GM19467 (cell line): ENCODE data around the gene BTRC.
A peak's percentile ranks its signal among the peaks of the same experiment; 100 is the strongest.
"Not testable (repeated sequence)": the region's sequence is repeated elsewhere in the genome, so short reads cannot be mapped to it uniquely, and the experiment has no call there.

Experiments
- ATAC-seq: cut with Tn5 transposase; IDR thresholded peaks from one replicate; pipeline ENCODE4 v1.9.1; 2021; ENCODE audit warnings: mild to moderate bottlenecking, moderate library complexity; ENCODE audit not compliant: unreplicated experiment

The BTRC gene

DNA sequence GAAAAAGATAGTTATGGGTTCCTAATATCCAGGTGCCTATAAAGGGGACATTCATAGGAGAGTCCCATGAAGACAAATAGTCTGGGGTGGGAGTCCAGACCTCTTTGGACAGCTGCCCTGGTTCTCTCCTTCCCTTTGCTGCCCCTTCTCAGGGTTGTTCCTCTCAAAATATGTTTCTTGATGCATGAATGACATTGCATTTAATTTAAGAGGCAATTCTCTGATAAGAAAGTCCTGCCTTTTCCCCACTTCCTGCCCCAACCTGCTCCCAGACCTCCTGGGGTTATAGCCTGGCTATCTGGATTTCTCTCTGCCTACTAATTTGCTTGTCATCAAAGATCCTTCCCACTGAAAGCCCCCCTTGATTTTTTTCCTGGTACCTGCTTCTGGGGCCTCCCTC is 12.5 kb upstream of the BTRC start:
- no peak for ATAC-seq

DNA sequence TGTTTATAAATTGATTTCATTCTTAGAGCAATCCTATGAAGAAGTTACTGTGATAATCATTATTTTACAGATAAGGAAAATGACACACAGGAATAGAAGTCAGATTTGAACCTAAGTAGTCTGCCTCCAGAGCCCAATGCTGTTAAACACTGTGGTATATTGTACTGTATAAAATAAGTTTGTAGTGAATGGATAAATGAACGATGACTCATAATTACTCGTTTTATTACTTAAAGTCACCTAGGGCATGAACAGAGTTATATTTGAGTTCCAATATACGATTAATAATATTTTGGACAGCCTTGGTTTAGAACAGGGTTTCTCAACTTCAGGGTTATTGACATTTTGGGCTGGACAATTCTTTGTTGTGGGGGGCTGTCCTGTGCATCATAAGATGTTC is 7.8 kb upstream of the BTRC start:
- no peak for ATAC-seq

DNA sequence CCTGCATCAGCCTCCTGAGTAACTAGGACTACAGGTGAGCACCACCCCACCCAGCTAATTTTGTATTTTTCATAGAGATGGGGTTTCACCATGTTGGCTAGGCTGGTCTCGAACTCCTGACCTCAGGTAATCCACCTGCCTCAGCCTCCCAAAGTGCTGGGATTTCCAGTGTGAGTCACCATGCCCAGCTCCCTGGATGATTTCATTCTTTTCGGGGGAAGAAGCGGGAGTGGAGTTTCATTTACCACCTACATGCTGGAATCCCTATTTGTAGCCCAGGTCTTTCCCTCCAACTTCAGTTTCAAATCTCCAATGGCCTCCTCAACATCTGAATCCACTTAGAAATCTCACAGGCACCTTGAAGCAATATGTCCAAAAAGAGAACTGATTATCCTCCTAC is 2.9 kb upstream of the BTRC start:
- ATAC-seq: no peak

DNA sequence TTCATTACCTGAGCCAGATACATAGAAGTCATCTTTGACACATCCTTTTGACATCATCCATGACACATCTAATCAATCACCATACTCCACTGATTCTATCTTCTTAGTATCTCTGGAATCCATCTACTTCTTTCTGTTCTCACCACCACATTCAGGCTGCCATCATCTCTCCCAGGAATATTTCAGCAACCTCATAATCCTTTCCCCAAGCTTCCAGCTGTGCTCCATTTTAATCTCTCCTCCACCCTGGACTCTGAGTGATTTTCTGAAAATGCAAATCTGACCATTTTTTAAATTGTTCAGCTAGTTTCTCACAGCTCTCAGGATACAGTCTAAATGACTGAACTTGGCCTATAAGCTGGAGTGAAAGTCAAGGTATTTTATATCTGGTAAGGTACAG is 2.5 kb upstream of the BTRC start:
- no peak for ATAC-seq

DNA sequence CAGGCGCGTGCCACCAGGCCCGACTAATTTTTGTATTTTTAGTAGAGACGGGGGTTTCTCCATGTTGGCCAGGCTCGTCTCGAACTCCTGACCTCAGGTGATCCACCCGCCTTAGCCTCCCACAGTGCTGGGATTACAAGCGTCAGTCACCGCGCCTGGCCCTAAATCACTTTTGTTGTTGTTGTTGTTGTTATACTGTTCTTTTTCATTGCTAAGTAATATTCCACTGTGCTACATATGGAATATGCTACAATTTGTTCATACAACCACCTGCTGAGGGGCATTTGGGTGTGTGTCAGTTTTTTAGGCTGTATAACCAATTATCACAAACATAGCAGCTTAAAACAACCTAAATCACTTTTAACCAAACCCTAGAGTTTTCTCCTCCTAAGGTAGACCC is 1.1 kb upstream of the BTRC start:
- ATAC-seq: not testable (repeated sequence)

DNA sequence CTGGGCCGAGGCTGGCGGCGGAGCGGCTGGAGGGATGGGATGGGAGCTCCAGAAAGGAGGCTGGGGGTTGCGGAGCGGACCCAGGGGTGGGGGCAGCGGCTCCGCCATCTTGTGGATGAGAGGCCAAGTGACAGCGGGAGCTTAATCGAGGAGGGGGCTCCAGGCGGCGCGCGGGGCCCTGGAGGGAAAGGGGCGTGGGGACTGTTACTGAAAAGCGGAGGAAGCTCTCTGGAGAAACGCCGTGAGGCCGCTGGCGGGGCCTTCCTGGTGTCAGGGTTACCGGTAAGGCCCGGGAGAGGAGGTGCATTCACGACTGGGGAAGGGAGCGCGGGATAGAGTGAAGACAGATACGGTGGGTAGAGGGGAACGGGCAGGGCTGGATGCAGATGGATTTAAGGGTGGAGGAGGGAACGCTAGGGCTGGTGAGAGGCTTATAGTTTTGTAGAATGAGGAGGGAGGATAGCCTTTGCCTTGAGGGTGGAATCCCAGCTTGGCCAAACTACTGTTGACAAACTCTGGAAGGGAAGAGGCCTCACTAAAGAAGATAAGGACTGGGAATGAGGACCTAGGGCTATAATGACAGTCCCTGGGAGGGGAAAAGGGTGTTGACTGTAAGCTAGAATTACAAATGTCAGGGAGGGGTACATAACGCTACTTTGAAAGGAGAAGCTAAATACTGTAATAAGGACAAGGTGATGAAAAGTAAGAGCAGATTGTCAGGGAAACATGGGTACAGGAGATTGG is 535 bp downstream of the BTRC start:
- ATAC-seq: peak; percentile 10

DNA sequence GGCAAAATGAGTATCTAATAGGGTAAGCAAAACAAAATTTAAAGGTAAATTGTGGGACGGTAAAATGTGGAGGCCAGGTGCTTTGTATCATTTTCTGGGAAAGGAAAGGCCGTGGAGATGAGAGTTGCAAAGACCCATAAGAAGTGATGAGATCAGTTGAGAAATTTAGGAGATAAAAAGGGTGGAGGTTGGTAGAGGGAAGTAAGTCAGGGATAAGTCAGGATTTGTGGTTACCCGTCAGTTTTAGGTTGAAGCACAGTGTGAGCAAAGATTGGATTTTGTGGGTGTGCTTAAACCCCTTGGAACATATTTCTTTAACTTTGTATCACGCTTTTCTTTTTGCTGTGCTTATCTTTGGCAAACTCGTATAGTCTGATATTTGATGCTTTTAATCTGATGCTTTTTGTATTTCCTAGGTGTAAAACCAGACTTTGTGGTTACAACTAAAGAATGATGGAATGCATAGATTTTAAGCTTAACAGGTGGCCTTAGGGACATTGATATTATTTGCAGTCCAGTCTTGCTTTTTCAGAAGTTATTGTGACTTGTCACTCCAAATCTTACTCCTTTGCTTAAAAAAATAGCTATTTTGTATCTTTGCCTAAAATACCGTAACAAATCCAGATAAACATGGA is 1.2 kb downstream of the BTRC start:
- ATAC-seq: no peak

DNA sequence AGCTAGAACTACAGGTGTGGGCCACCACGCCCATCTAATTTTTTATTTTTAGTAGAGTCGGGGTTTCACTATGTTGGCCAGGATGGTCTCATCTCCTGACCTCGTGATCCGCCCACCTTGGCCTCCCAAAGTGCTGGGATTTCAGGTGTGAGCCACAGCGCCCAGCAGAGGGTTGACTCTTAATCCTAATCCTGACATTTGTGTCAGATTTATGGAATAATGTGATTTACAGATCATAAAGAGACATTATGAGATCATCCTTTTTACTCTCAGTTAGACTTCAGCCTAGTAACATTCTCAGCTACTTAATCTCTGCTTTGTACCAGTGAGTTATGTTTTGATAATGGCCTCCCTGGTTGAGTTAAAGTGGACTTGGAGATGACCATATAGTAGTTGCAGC is 2.2 kb downstream of the BTRC start:
- no peak for ATAC-seq

DNA sequence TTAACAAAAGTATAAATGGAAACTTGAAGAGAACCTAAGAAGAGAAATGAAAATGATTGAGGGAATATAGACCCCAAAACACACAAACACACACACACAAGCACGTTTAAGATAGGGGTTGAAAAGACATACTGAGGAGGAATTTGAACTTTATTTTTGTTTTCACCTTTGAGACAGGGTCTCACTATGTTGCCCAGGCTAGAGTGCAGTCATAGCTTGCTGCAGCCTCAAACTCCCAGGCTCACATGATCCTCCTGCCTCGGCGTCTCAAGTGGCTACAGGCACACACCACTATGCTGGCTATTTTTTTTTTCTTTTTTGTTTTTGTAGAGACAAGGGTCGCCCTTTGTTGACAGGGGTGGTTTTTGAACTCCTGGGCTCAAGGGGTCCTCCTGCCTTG is 4.0 kb downstream of the BTRC start:
- no peak for ATAC-seq

DNA sequence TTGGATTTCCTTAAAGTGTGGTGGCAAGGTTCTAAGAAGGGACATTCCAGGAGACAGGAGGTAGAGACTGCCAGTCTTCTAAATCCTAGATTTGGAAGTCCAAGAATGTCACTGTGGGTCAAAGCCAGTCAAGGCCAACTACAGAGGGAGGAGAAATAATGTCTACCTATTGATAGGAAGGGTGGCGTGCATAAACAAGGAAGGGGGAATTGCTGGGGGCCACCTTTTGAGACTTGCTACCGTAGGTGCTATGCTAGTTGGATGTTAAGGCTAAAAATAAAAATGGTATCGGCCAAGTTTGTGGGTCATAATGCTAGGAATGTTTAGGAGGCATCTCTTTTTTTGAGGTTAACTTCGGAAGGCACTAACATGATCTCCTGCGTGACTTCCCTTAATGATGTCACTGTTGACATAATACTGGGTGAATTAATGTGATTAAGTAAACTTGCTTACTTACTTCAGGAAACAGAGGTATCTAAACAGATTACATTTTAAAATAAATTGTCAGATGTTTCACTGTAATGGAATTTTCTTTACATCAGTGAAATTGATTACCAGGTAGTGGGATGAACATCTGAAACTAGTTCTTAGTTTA is 4.8 kb downstream of the BTRC start:
- ATAC-seq: no peak

DNA sequence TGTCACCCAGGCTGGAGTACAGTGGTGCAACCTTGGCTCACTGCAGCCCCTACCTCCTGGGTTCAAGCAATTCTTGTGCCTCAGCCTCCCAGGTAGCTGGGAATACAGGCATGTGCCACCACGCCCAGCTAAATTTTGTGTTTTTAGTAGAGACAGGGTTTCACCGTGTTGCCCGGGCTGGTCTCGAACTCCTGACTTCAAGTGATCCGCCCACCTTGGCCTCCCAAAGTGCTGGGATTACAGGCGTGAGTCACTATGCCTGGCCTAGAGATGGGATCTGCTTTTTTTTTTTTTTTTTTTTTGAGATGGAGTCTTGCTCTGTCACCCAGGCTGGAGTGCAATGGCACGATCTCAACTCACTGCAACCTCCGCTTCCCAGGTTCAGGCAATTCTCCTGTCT is 6.1 kb downstream of the BTRC start:
- not testable (repeated sequence) for ATAC-seq

DNA sequence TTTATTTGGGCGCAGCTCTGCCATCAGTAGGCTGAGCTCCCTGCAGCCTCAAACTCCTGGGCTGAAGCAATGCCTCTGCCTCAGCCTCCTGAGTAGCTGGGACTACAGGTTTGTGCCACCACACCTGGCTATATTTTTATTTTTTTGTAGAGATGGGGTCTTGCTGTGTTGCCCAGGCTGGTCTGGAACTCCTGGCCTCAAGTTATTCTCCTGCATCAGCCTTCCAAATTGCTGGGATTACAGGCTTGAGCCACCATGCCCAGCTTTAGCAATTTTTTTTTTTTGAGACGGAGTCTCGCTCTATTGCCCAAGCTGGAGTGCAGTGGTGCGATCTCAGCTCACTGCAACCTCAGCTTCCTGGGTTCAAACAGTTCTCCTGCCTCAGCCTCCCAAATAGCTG is 6.9 kb downstream of the BTRC start:
- not testable (repeated sequence) for ATAC-seq

DNA sequence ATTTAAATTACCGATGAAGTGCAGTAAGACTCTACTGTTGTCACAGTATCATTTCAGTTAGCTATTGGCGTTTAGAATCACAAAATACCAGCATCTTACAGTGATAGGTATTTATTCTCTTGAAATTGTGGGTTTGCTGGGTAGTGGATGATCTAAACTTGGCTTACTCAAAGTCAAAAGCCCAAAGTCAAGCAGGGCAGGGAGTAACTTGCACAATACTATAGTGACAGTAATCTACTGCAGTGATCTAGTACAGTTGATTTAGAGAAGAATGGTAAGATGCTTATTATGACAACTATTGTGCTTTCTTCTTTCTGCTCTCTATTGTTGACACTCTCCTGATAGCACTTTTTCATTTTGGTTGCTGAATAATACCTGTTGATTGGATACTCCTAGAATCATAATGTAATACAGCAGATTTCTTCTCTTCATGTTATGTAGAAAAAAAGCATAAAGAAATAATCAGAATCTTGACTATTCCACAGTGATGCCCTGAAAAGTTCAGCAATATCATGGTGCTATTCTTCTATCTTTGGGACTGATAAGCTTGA is 10.0 kb downstream of the BTRC start:
- no peak for ATAC-seq

DNA sequence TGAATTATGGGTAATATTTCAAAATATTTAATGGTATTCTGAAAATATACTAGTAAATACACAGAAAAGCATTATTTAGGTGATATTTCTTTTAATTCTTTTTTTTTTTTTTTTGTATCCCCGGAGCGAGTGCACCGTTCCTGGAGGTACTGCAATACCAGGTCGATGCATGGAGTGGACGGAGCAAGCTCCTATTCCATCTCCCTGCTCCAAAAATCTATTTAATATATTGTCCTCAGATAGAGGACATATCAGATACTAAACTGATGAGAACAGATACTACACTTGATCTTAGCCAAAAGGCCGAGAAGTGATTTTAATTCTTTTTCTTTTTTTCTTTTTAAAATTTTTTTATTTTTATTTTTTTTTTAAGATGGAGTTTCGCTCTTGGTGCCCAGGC is 10.8 kb downstream of the BTRC start:
- no peak for ATAC-seq

DNA sequence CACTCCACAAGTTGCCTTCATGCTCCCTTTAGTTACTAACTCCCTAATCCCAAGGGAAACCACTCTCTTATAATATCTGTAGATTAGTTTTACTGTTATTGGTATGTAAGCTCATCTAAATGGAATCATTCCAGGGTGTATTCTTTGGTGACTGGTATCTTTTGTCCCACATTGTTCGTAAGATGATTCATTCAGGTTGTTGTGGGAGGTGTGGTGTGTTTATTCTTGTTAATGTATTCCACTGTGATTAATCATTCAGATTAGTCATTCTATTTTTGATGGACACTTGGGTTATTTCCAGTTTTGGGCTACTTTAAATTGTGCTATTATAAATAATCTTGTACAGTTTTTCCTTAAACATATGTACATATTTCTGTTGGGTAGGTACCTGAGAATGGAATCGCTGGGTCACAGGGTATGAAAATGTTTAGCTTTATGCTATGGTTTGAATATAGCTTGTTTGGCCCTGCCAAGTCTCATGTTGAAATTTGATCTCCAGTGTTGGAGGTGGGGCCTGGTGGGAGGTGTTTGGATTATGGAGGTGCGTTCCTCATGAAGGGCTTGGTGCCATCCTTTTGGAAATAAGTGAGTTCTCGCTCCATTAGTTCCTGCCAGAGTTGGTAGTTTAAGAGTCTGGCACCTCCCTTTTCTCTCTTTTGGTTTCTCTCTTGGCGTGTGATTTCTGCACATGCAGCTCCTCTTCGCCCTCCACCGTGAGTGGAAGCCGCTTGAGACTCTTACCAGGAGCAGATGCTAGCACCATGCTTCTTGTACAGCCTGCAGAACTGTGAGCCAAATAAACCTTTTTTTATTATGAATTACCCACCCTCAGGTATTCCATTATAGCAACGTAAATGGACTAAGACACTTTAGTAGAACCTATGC is 13.8 kb downstream of the BTRC start:
- no peak for ATAC-seq

DNA sequence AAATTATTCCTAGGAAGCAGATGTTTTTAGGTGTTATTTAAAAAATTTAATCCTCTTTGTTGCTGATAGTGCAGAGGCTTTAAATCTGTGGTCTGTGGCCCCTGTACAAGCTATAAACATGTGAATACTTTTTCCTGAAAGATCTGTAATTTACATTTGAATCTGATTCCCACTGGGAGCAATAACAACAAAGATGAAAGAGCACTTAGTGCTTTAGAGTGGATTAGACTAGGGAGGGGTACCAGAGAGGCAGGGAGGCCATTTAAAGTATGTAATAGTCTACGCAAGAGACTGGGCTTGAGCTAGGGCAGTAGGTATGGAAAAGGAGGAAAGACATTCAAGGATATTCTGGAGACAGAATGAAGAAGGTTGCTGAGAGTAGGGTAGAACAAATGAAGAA is 19.1 kb downstream of the BTRC start:
- no peak for ATAC-seq

DNA sequence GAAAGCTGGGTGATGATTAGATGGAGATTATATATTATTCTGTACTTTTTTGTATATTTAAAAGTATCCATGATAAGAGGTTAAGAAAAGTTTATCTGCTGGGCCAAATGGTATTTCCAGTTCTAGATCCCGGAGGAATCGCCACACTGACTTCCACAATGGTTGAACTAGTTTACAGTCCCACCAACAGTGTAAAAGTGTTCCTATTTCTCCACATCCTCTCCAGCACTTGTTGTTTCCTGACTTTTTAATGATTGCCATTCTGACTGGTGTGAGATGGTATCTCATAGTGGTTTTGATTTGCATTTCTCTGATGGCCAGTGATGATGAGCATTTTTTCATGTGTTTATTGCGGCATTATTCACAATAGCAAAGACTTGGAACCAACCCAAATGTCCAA is 20.0 kb downstream of the BTRC start:
- ATAC-seq: not testable (repeated sequence)

DNA sequence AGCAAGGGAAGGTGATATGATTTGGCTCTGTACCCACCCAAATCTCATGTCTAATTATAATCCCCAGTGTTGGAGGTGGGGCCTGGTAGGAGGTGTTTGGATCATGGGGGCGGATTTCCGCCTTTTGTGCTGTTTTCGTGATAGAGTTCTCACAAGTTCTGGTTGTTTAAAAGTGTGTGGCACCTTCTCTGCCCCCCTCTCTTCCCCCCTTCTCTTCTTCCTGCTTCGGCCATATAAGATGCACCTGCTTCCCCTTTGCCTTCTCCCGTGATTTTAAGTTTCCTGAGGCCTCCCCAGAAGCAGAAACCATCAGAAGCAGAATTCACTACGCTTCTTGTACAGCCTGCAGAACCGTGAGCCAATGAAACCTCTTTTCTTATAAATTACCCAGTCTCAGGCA is 21.1 kb downstream of the BTRC start:
- no peak for ATAC-seq

DNA sequence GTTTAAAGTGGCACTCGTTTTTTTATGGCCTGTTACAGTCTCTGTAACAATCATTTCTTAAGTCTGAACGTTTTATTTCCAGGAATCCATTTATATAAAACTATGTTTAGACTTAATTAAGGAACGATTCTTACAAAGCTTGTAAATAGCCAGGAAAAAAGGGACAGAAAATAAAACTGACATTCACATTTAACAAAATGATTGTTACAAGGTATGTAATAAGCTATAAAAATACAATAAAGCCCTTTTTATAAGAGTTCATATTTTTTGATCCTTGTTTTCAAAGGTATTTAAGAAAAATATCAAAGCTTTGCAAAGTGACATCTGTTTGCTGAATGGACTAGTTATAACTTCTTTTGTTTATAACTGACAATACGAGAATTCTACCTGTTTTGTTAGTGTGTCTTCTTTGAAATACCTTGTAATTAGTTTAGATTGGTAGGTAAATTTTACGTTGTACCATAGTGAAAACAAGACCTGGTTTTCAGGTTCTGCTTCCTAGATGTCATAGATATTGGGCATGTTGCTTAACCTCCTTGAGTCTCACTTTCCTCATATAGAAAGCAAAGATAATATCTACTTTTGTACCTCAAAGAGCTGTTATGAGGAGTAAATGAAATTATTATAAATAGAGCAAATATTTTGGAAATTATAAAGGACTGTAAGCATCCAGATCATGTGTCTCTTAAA is 25.8 kb downstream of the BTRC start:
- ATAC-seq: no peak

DNA sequence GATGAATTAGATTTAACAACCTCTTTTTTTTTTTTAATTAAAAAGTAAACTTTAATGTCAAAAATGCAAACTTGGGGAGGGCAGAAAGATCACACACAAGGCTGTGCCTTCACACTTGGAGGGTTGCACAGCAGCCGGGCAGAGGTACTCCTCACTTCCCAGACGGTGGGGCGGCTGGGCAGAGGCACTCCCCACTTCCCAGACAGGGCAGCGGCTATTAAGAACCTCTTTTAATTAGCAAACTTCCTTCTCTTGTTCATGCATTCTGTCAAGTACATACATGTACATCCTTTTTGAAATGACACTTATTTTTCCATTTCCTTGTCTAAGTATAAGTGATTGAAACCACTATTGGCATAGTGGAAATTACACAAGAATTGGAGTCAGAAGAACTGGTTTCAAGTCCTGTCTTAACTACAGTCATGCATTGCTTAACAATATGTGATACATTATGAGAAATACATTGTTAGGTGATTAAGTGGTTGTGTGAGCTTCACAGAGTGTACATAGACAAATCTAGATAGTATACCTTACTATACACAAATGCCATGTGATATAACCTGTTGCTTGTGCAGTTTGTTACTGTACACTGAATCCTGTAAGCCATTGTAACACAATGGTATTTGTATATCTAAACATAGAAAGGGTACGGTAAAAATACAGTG is 26.5 kb downstream of the BTRC start:
- ATAC-seq: no peak
